ENCODE measurements around the gene POC1B. TPM values are rescaled to one million over a fixed set of nuclear protein-coding genes. Genes with fewer than 3 reads are reported as not detected.

Gene POC1B
- total RNA-seq, 1 donor from 2014 or later: 14.9 TPM

DNA sequence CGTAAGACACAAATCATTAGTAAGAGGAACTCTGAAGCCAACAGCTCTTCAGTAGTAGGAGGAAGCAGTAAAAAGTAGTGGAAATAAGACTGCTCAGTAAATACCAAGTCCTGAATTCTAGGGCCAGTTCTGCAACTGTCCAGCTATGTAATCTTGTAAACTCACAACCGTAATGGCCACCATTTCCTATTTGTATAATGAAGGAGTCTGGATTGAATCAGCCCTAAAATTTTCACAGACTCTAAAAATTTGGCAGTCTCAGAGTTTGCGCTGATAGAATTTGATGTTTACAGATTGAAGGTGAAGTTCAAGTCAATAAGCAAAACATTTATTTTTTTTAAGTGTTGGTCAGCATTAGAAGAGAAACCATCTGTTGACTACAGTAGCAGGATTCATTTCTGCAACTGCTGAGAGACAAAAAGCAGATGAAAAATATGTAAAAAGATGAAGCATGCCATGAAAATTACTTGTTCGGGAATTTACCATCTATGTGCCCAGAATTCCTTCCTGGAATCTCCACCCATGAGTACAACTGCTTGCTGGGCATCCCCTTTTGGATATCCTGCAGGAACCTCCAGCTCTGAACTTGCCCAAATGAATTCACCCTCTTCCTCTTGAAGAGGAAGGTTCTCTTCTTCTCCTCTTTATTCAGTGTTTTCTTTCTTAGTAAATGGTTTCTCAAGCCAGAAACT is 48.8 kb downstream of the POC1B start:
- no peak for DNase-seq (ENCODE audit: low read depth)
- no peak overlapping the region for H3K4me3 ChIP-seq (ENCODE audit: low read depth, low read length)

DNA sequence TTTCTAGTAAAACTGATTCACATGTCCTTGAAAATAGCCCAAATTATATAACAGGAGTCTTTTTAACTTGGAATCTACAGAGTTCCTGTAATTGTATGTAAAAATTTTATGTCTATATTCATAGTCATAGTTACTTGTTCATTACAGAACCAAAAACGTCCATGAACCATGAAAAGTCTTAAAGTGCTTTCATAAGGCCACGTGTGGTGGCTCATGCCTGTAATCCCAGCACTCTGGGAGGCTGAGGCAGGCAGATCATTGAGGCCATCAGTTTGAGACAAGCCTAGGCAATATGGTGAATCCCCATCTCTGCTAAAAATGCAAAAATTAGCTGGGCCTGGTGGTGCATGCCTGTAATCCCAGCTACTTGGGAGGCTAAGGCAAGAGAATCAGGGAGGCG is 49.6 kb downstream of the POC1B start:
- TF ChIP-seq, protein P1, sequence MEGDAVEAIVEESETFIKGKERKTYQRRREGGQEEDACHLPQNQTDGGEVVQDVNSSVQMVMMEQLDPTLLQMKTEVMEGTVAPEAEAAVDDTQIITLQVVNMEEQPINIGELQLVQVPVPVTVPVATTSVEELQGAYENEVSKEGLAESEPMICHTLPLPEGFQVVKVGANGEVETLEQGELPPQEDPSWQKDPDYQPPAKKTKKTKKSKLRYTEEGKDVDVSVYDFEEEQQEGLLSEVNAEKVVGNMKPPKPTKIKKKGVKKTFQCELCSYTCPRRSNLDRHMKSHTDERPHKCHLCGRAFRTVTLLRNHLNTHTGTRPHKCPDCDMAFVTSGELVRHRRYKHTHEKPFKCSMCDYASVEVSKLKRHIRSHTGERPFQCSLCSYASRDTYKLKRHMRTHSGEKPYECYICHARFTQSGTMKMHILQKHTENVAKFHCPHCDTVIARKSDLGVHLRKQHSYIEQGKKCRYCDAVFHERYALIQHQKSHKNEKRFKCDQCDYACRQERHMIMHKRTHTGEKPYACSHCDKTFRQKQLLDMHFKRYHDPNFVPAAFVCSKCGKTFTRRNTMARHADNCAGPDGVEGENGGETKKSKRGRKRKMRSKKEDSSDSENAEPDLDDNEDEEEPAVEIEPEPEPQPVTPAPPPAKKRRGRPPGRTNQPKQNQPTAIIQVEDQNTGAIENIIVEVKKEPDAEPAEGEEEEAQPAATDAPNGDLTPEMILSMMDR (conservative IDR thresholded peaks at IDR 0.05; ENCODE audit: low read depth, low read length): no peak
- DNase-seq (ENCODE audit: low read depth): no peak
- no peak overlapping the region for H3K4me3 ChIP-seq (ENCODE audit: low read depth, low read length)

More for the DNA sequence above, 48.8 kb downstream of the POC1B start:
- TF ChIP-seq, protein P1 (conservative IDR thresholded peaks at IDR 0.05; ENCODE audit: low read depth, low read length): no peak

DNA sequence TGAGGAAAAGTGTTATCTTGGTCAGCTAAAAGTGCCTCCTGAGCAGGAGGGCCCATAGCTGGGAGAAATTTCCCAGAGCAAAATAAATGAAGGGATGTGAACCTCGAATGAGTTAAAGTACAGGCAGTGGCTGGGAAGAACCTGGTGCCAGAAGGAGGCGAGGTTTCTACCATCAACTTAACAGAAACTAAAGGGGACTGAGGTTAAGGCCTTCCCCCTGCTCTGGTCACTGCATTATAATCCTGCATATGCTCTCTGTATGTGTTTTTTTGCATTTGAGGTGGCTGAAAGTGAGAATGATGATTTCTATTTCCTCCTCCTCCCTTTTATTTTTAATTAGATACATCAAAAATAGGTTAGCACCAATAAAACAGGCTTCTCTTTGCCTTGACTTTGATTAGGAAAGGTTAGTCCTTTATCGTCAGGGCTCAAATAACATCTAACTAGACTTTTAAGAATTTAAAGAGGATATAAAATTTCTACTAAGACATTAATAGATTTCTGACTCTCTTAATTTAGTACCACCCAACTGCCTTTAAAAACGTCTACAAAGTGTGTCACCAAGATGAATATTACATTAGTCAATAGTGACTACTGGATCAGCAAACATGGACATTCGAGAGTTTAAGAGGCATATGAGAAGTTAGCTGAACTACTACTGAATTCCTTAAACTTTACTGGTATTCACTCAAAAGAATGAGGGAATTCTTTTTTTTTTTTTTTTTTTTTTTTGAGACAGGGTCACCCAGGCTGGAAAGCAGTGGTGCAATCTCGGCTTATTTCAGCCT is 50.5 kb downstream of the POC1B start:
- DNase-seq (ENCODE audit: low read depth): no peak
- TF ChIP-seq, protein P1 (conservative IDR thresholded peaks at IDR 0.05; ENCODE audit: low read depth, low read length): no peak
- no peak overlapping the region for H3K4me3 ChIP-seq (ENCODE audit: low read depth, low read length)

DNA sequence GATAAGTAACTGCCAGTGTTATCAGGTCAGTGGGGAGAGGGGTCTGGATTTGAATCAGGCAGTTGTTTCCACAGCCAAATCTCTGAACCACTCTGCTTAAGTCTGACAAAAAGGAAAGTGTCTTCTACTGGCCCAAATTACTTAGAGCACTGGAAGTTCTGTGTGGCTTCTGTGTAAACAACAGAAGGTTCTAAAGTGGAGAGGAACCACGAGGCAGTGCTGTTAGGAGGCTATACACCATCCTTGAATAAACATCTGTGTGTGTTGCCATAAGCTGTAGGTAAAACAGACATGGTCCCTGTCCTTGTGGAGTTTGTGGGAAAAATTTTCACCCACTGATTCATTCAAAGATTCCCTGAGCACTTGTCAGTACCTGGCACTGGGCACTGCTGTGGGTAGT is 51.2 kb downstream of the POC1B start:
- H3K4me3 ChIP-seq (ENCODE audit: low read depth, low read length): no peak overlapping the region
- TF ChIP-seq, protein P1 (conservative IDR thresholded peaks at IDR 0.05; ENCODE audit: low read depth, low read length): no peak
- DNase-seq (ENCODE audit: low read depth): no peak

DNA sequence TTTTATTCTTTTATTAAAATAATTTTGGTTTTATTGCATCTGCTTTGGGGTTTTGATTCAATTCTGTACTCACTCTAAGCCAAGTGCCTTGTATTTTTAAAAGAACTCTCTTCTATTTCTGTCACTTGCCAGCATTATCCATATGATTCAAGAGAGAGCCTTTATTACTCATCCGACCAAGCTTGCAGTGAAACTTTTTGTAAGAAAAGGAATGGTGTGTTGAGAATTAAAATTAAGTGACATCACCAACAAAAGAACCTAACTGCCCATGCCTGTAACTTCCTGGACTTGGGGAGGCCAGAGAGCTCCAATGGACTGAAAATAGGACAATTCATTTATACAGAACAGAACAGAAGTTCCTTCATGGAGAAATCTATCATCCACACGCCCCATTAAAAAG is 53.3 kb downstream of the POC1B start:
- DNase-seq (ENCODE audit: low read depth): no peak
- TF ChIP-seq, protein P1 (conservative IDR thresholded peaks at IDR 0.05; ENCODE audit: low read depth, low read length): no peak
- H3K4me3 ChIP-seq (ENCODE audit: low read depth, low read length): no peak overlapping the region

DNA sequence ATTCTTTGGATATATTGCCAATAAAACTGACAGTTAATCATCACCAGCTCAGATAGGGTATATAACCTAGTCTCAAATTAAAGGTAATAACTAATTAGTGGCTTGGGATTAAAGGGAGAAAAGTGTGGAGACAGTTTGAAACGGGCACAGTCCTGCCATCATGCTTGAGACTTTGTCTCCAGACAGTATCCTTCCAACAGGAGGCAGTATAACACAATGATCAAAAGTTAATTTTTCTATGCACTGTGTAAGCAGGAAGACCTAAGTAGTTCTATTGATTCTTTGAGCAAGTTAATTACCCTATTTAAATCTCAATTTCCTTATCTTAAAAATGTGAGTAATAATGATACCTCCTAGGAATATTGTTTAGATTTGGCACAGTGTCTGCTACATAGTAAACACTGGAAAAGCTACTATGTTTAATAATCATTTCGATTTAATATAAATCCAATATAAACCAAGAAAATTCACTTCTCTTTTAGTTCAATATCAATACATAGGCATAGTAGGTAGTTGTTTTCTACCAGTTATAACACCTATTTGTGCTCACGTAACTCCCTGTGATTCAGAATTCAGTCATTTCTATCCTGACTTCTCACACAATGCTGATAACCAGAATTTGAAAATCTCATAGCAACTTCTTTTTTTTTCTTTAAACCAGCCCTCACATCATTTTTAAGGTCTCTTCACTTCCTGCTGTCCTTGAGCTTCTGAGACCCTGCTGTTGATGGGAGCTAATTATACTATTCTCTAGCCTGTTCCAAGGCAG is 54.9 kb downstream of the POC1B start:
- TF ChIP-seq, protein P1 (conservative IDR thresholded peaks at IDR 0.05; ENCODE audit: low read depth, low read length): peak; percentile 82
- DNase-seq (ENCODE audit: low read depth): no peak
- no peak overlapping the region for H3K4me3 ChIP-seq (ENCODE audit: low read depth, low read length)

Measured in epithelial cell of proximal tubule (primary cell).